ENCODE data around the gene CELSR2. TPM values are rescaled to one million over a fixed set of nuclear protein-coding genes. Genes with fewer than 3 reads are reported as not detected.

Gene CELSR2
- total and polyA plus RNA-seq, 4 donors, result 0.38 to 4.2 (median 1.8) TPM

GRCh38 chr1:109239409-109240068 is 9.8 kb upstream of the CELSR2 start:
- intact Hi-C loops (cut with DNase I), result no loop called here
- DNase-seq, result no peak
- H3K36me3 ChIP-seq (ENCODE audit: control insufficient read depth in 1 of 2, insufficient read depth in 2 of 2, low read length in 1 of 2), result peaks cover 0 to 12% of the 10 kb centered on the region in 2 donors
- no peaks in the 10 kb centered on the region for H3K27me3 ChIP-seq (ENCODE audit: control insufficient read depth in 1 of 2, insufficient read depth in 2 of 2, low read length in 1 of 2)
- WGBS, 2 donors, result 54 to 63% methylated on average over 6 of the region's 6 CpGs
- H3K4me1 ChIP-seq (ENCODE audit: control insufficient read depth in 1 of 2, insufficient read depth in 2 of 2, low read length in 2 of 2), result no peaks in the 10 kb centered on the region
- H3K9me3 ChIP-seq (ENCODE audit: control insufficient read depth, low read length), result no peaks in the 10 kb centered on the region
- peak; percentile 36 for ATAC-seq (ENCODE audit: low FRiP score)
- no peak overlapping the region for H3K4me3 ChIP-seq (ENCODE audit: low read length in 2 of 2)
- H3K27ac ChIP-seq (ENCODE audit: low read depth in 1 of 2, low read length in 2 of 2), result no peak overlapping the region

GRCh38 chr1:109240158-109241152 is 8.9 kb upstream of the CELSR2 start:
- peaks cover 0 to 8% of the 10 kb centered on the region in 2 donors for H3K36me3 ChIP-seq (ENCODE audit: control insufficient read depth in 1 of 2, insufficient read depth in 2 of 2, low read length in 1 of 2)
- H3K4me3 ChIP-seq (ENCODE audit: low read length in 2 of 2), result no peak overlapping the region
- intact Hi-C loops (cut with DNase I), result no loop called here
- no peaks in the 10 kb centered on the region for H3K27me3 ChIP-seq (ENCODE audit: control insufficient read depth in 1 of 2, insufficient read depth in 2 of 2, low read length in 1 of 2)
- DNase-seq (peak; percentile 73 to 91), ATAC-seq (ENCODE audit: low FRiP score) (peak; percentile 33)
- 19 to 20% methylated on average over 26 of the region's 26 CpGs for WGBS, 2 donors
- H3K9me3 ChIP-seq (ENCODE audit: control insufficient read depth, low read length), result no peaks in the 10 kb centered on the region
- H3K4me1 ChIP-seq (ENCODE audit: control insufficient read depth in 1 of 2, insufficient read depth in 2 of 2, low read length in 2 of 2), result no peaks in the 10 kb centered on the region
- no peak overlapping the region for H3K27ac ChIP-seq (ENCODE audit: low read depth in 1 of 2, low read length in 2 of 2)

- Histone ChIP-seq H3K36me3 (ENCODE audit: control insufficient read depth in 1 of 2, insufficient read depth in 2 of 2, low read length in 1 of 2) (peaks cover 0 to 2% of the 10 kb centered on the region in 2 donors), H3K4me1 (ENCODE audit: control insufficient read depth in 1 of 2, insufficient read depth in 2 of 2, low read length in 2 of 2) (no peaks in the 10 kb centered on the region), H3K9me3 (ENCODE audit: control insufficient read depth, low read length) (no peaks in the 10 kb centered on the region), H3K4me3 (ENCODE audit: low read length in 2 of 2) (no peak overlapping the region), H3K27me3 (ENCODE audit: control insufficient read depth in 1 of 2, insufficient read depth in 2 of 2, low read length in 1 of 2) (no peaks in the 10 kb centered on the region), H3K27ac (ENCODE audit: low read depth in 1 of 2, low read length in 2 of 2) (no peak overlapping the region)
- 20 to 29% methylated on average over 6 of the region's 6 CpGs for WGBS, 2 donors
- DNase-seq, result no peak
- ATAC-seq (ENCODE audit: low FRiP score), result no peak
- intact Hi-C loops (cut with DNase I), result no loop called here
Observed at GRCh38 chr1:109241344-109241743, 8.0 kb upstream of the CELSR2 start.

GRCh38 chr1:109241841-109242345 is 7.4 kb upstream of the CELSR2 start:
- ATAC-seq (ENCODE audit: low FRiP score) (no peak), DNase-seq (no peak)
- WGBS, 2 donors, result 20 to 26% methylated on average over 8 of the region's 8 CpGs
- no peaks in the 10 kb centered on the region for H3K36me3 ChIP-seq (ENCODE audit: control insufficient read depth in 1 of 2, insufficient read depth in 2 of 2, low read length in 1 of 2)
- H3K4me3 ChIP-seq (ENCODE audit: low read length in 2 of 2), result no peak overlapping the region
- no peaks in the 10 kb centered on the region for H3K9me3 ChIP-seq (ENCODE audit: control insufficient read depth, low read length)
- intact Hi-C loops (cut with DNase I), result no loop called here
- H3K4me1 ChIP-seq (ENCODE audit: control insufficient read depth in 1 of 2, insufficient read depth in 2 of 2, low read length in 2 of 2), result no peaks in the 10 kb centered on the region
- H3K27ac ChIP-seq (ENCODE audit: low read depth in 1 of 2, low read length in 2 of 2), result no peak overlapping the region
- H3K27me3 ChIP-seq (ENCODE audit: control insufficient read depth in 1 of 2, insufficient read depth in 2 of 2, low read length in 1 of 2), result no peaks in the 10 kb centered on the region

GRCh38 chr1:109242387-109242786 is 7.0 kb upstream of the CELSR2 start:
- H3K9me3 ChIP-seq (ENCODE audit: control insufficient read depth, low read length), result no peaks in the 10 kb centered on the region
- 12 to 20% methylated on average over 7 of the region's 7 CpGs for WGBS, 2 donors
- H3K27me3 ChIP-seq (ENCODE audit: control insufficient read depth in 1 of 2, insufficient read depth in 2 of 2, low read length in 1 of 2), result no peaks in the 10 kb centered on the region
- H3K4me1 ChIP-seq (ENCODE audit: control insufficient read depth in 1 of 2, insufficient read depth in 2 of 2, low read length in 2 of 2), result no peaks in the 10 kb centered on the region
- ATAC-seq (ENCODE audit: low FRiP score) (no peak), DNase-seq (no peak)
- intact Hi-C loops (cut with DNase I), result no loop called here
- no peak overlapping the region for H3K27ac ChIP-seq (ENCODE audit: low read depth in 1 of 2, low read length in 2 of 2)
- H3K36me3 ChIP-seq (ENCODE audit: control insufficient read depth in 1 of 2, insufficient read depth in 2 of 2, low read length in 1 of 2), result no peaks in the 10 kb centered on the region
- no peak overlapping the region for H3K4me3 ChIP-seq (ENCODE audit: low read length in 2 of 2)

- Histone ChIP-seq H3K27me3 (ENCODE audit: control insufficient read depth in 1 of 2, insufficient read depth in 2 of 2, low read length in 1 of 2) (no peaks in the 10 kb centered on the region), H3K4me1 (ENCODE audit: control insufficient read depth in 1 of 2, insufficient read depth in 2 of 2, low read length in 2 of 2) (no peaks in the 10 kb centered on the region), H3K9me3 (ENCODE audit: control insufficient read depth, low read length) (no peaks in the 10 kb centered on the region), H3K36me3 (ENCODE audit: control insufficient read depth in 1 of 2, insufficient read depth in 2 of 2, low read length in 1 of 2) (no peaks in the 10 kb centered on the region), H3K27ac (ENCODE audit: low read depth in 1 of 2, low read length in 2 of 2) (no peak overlapping the region), H3K4me3 (ENCODE audit: low read length in 2 of 2) (no peak overlapping the region)
- ATAC-seq (ENCODE audit: low FRiP score) (no peak), DNase-seq (no peak)
- intact Hi-C loops (cut with DNase I), result no loop called here
- WGBS, 2 donors, result 68 to 69% methylated on average over 5 of the region's 5 CpGs
Observed at GRCh38 chr1:109243221-109243620, 6.1 kb upstream of the CELSR2 start.

- intact Hi-C loops (cut with DNase I), result no loop called here
- no peak for ATAC-seq (ENCODE audit: low FRiP score)
Observed at GRCh38 chr1:109243860-109244552, 5.3 kb upstream of the CELSR2 start.

GRCh38 chr1:109246141-109246551 is 3.2 kb upstream of the CELSR2 start:
- no peak for ATAC-seq (ENCODE audit: low FRiP score)
- no peak for DNase-seq
- Histone ChIP-seq H3K27ac (ENCODE audit: low read depth in 1 of 2, low read length in 2 of 2) (no peak overlapping the region), H3K36me3 (ENCODE audit: control insufficient read depth in 1 of 2, insufficient read depth in 2 of 2, low read length in 1 of 2) (no peaks in the 10 kb centered on the region), H3K4me1 (ENCODE audit: control insufficient read depth in 1 of 2, insufficient read depth in 2 of 2, low read length in 2 of 2) (no peaks in the 10 kb centered on the region), H3K9me3 (ENCODE audit: control insufficient read depth, low read length) (no peaks in the 10 kb centered on the region), H3K27me3 (ENCODE audit: control insufficient read depth in 1 of 2, insufficient read depth in 2 of 2, low read length in 1 of 2) (no peaks in the 10 kb centered on the region), H3K4me3 (ENCODE audit: low read length in 2 of 2) (no peak overlapping the region)
- WGBS, 2 donors, result 84 to 86% methylated on average over 7 of the region's 7 CpGs
- intact Hi-C loops (cut with DNase I), result no loop called here

More at GRCh38 chr1:109243860-109244552, 5.3 kb upstream of the CELSR2 start:
- no peak for DNase-seq
- H3K9me3 ChIP-seq (ENCODE audit: control insufficient read depth, low read length), result no peaks in the 10 kb centered on the region
- H3K4me1 ChIP-seq (ENCODE audit: control insufficient read depth in 1 of 2, insufficient read depth in 2 of 2, low read length in 2 of 2), result no peaks in the 10 kb centered on the region
- H3K4me3 ChIP-seq (ENCODE audit: low read length in 2 of 2), result no peak overlapping the region
- H3K36me3 ChIP-seq (ENCODE audit: control insufficient read depth in 1 of 2, insufficient read depth in 2 of 2, low read length in 1 of 2), result no peaks in the 10 kb centered on the region
- 73 to 78% methylated on average over 8 of the region's 8 CpGs for WGBS, 2 donors
- H3K27me3 ChIP-seq (ENCODE audit: control insufficient read depth in 1 of 2, insufficient read depth in 2 of 2, low read length in 1 of 2), result no peaks in the 10 kb centered on the region
- H3K27ac ChIP-seq (ENCODE audit: low read depth in 1 of 2, low read length in 2 of 2), result no peak overlapping the region

Data from aorta (tissue), 5 donors.